K562 (cell line): Measurements from ENCODE around the gene MADCAM1. TPM values are rescaled to one million over a fixed set of nuclear protein-coding genes. Genes with fewer than 3 reads are reported as not detected.

ENCODE experiments used
- ATAC-seq: fragments of 200-7000 bp; cut with Tn5 transposase; 3 replicates; pipeline ENCODE4 v1.9.1; 2020; ENCODE audit warnings: moderate library complexity
- BruUV-seq: library from RNA; stranded (reverse); fragments of 400-500 nt; replicated peaks from 2 replicates; lab custom pipeline; 2021; lab: Mats Ljungman, UMichigan
- CTCF ChIA-PET: fragments of 300-600 bp; formaldehyde crosslinking; extraction: SDS; loops from one replicate; lab custom pipeline; 2021; ENCODE audit warnings: low intra/inter-chr PET ratio; lab: Yijun Ruan, JAX
- POLR2A ChIA-PET: fragments of 300-600, 350-650 bp; sonication (Branson Sonifier 250); formaldehyde crosslinking; extraction: SDS; loops from one replicate; lab custom pipeline; 2021; ENCODE audit warnings: antibody characterized with exemption, inconsistent platforms; lab: Yijun Ruan, JAX
- DNase-seq, 4 experiments: peaks; one replicate each; pipeline versions ENCODE4 v3.0.0 to v3.0.0-alpha.2; 2011 to 2018; ENCODE audit warnings: low spot score in 3 of 4, mixed read lengths in 3 of 4; ENCODE audit errors: extremely low read depth in 1 of 4
- FAIRE-seq: peaks from 2 replicates; lab custom pipeline; 2011; peaks lifted over from hg19 to GRCh38; lab: Jason Lieb, UNC
- H2AFZ ChIP-seq: 2 replicates; pipeline ENCODE4 v1.6.0; 2011; ENCODE audit warnings: low read depth, low read length, control low read depth, inconsistent platforms
- H3K27ac ChIP-seq: fragments of 200-600 bp; 3 replicates; pipeline ENCODE4 v1.8.0; 2011; ENCODE audit warnings: low read depth, mild to moderate bottlenecking, control low read depth, inconsistent platforms, low read length, moderate library complexity, mixed read lengths; ENCODE audit errors: extremely low read depth
- H3K27me3 ChIP-seq, 2 experiments: fragments of 300-600 bp in 1 of 2; 2 replicates in 1 of 2; 3 replicates in 1 of 2; pipeline versions ENCODE4 v1.6.0 to v1.8.0; 2011; ENCODE audit warnings: inconsistent platforms in 2 of 2, low read length in 2 of 2, mild to moderate bottlenecking in 1 of 2, mixed read lengths in 1 of 2, moderate library complexity in 1 of 2; ENCODE audit not compliant: control insufficient read depth in 2 of 2, insufficient read depth in 2 of 2
- H3K36me3 ChIP-seq: fragments of 300-600 bp; 3 replicates; pipeline ENCODE4 v1.8.0; 2011; ENCODE audit warnings: mild to moderate bottlenecking, low read length, inconsistent platforms; ENCODE audit not compliant: control insufficient read depth, insufficient read depth
- H3K4me1 ChIP-seq, 2 experiments: fragments of 200-600 bp in 1 of 2; replicated peaks in 1 of 2; 2 replicates in 1 of 2; 3 replicates in 1 of 2; pipeline versions ENCODE4 v1.5.1 to v1.8.0; 2011; ENCODE audit warnings: inconsistent platforms in 2 of 2, low read length in 2 of 2, mild to moderate bottlenecking in 1 of 2, mixed read lengths in 1 of 2, moderate library complexity in 1 of 2; ENCODE audit not compliant: control insufficient read depth in 2 of 2, insufficient read depth in 2 of 2
- H3K4me2 ChIP-seq: 2 replicates; pipeline ENCODE4 v1.6.1; 2011; ENCODE audit warnings: low read length, control low read depth, inconsistent platforms, mixed read lengths; ENCODE audit not compliant: insufficient read depth
- H3K4me3 ChIP-seq: fragments of 200-600 bp; sonication (generic), shearing (Covaris generic); 2 replicates; pipeline ENCODE4 v1.5.1; 2016; ENCODE audit warnings: control low read depth, inconsistent platforms
- H3K79me2 ChIP-seq: fragments of 200-600 bp; 3 replicates; pipeline ENCODE4 v1.8.0; 2011; ENCODE audit warnings: low read length, inconsistent platforms; ENCODE audit not compliant: control insufficient read depth, insufficient read depth
- H3K9ac ChIP-seq, 2 experiments: 2 replicates each; pipeline versions ENCODE4 v1.6.0 to v1.6.1; 2011; ENCODE audit warnings: low read depth in 2 of 2, low read length in 2 of 2, control low read depth in 1 of 2, inconsistent platforms in 1 of 2, mild to moderate bottlenecking in 1 of 2, mixed read lengths in 1 of 2; ENCODE audit not compliant: insufficient read depth in 1 of 2
- H3K9me1 ChIP-seq: one replicate; pipeline ENCODE4 v1.6.0; 2011; ENCODE audit warnings: inconsistent platforms, mild to moderate bottlenecking, low read length, moderate library complexity; ENCODE audit not compliant: control insufficient read depth, insufficient read depth
- H3K9me3 ChIP-seq: replicated peaks from 2 replicates; pipeline ENCODE4 v1.5.1; 2011; ENCODE audit warnings: low read depth, low read length, inconsistent platforms; ENCODE audit not compliant: control insufficient read depth, insufficient read depth
- H4K20me1 ChIP-seq: replicated peaks from 2 replicates; pipeline ENCODE4 v1.6.1; 2011; ENCODE audit warnings: low read length, inconsistent platforms, mixed read lengths; ENCODE audit not compliant: control insufficient read depth, insufficient read depth
- BCOR ChIP-seq: fragments of 450-650 bp; IDR thresholded peaks from 2 replicates; pipeline ENCODE4 v1.6.1; 2016
- BRCA1 ChIP-seq, 2 experiments: fragments of 450-650 bp in 1 of 2; sonication (generic) in 1 of 2; formaldehyde crosslinking in 1 of 2; IDR thresholded peaks; 2 replicates each; pipeline versions ENCODE4 v1.5.0 to v1.6.1; 2017 to 2020; ENCODE audit warnings: mild to moderate bottlenecking in 1 of 2, missing genetic modification reagents in 1 of 2
- NCOA6 ChIP-seq: fragments of 450-650 bp; IDR thresholded peaks from 2 replicates; pipeline ENCODE4 v1.6.1; 2017; ENCODE audit warnings: mild to moderate bottlenecking
- NR4A1 ChIP-seq, 2 experiments: fragments of 250-450 bp in 1 of 2; fragments of 450-650 bp in 1 of 2; sonication (Bioruptor Pico) in 1 of 2; IDR thresholded peaks; 2 replicates each; pipeline versions ENCODE4 v1.4.0 to v1.6.1; 2016 to 2020; ENCODE audit warnings: mild to moderate bottlenecking in 2 of 2, missing compliant biosample characterization in 1 of 2, missing genetic modification characterization in 1 of 2, moderate library complexity in 1 of 2
- RAD21 ChIP-seq, 2 experiments: fragments of 250-450 bp in 1 of 2; fragments of 450-650 bp in 1 of 2; sonication (Bioruptor Pico) in 1 of 2; formaldehyde crosslinking in 1 of 2; IDR thresholded peaks in 1 of 2; conservative IDR thresholded peaks in 1 of 2; 2 replicates each; pipeline versions ENCODE4 v1.4.0 to v1.8.0; 2020 to 2022; ENCODE audit warnings: mild to moderate bottlenecking in 2 of 2, moderate library complexity in 1 of 2
- SMAD4 ChIP-seq: fragments of 250-450 bp; sonication (Bioruptor Pico); conservative IDR thresholded peaks from 2 replicates; pipeline ENCODE4 v1.8.0; 2021; ENCODE audit warnings: inconsistent platforms, mild to moderate bottlenecking, moderate library complexity
- SMARCA5 ChIP-seq: fragments of 450-650 bp; IDR thresholded peaks from 2 replicates; pipeline ENCODE4 v1.6.1; 2016
- TSC22D4 ChIP-seq: fragments of 450-650 bp; IDR thresholded peaks from 2 replicates; pipeline ENCODE4 v1.6.1; 2016; ENCODE audit warnings: missing genetic modification characterization, missing biosample characterization, control low read depth
- ZBTB8A ChIP-seq: fragments of 450-650 bp; IDR thresholded peaks from 2 replicates; pipeline ENCODE4 v1.6.1; 2018; ENCODE audit warnings: mild to moderate bottlenecking, moderate library complexity; ENCODE audit not compliant: partially characterized antibody
- ZFP36 ChIP-seq: fragments of 150-350 bp; IDR thresholded peaks from 2 replicates; pipeline ENCODE4 v1.6.1; 2018; ENCODE audit warnings: low read length, low read depth; ENCODE audit not compliant: partially characterized antibody
- ZKSCAN8 ChIP-seq: fragments of 200-800 bp; sonication (Bioruptor generic); IDR thresholded peaks from 2 replicates; pipeline ENCODE4 v1.6.1; 2016; ENCODE audit warnings: missing genetic modification characterization, missing compliant biosample characterization
- ZNF232 ChIP-seq: sonication (generic); formaldehyde crosslinking; IDR thresholded peaks from 2 replicates; pipeline ENCODE4 v1.8.0; 2022; ENCODE audit warnings: mild to moderate bottlenecking, missing genetic modification reagents
- WGBS: fragments of 100-300 bp; shearing (Covaris generic); methylation state at CpG from one replicate; pipeline ENCODE4 v1.1.6; 2016; ENCODE audit warnings: low coverage, mixed read lengths; ENCODE audit not compliant: insufficient coverage; ENCODE audit errors: missing lambda C conversion rate; 5-methylcytosine and 5-hydroxymethylcytosine counted together
- in situ Hi-C: fragments of 300-500 bp; cut with MboI; formaldehyde crosslinking; loops from 4 replicates; pipeline ENCODE4 v1.15.0; 2018; ENCODE audit warnings: inconsistent platforms, mixed read lengths
- intact Hi-C: fragments of 100-400 bp; cut with micrococcal nuclease; formaldehyde crosslinking; loops from 2 replicates; pipeline ENCODE4 v1.14.2; 2022
- polyA plus RNA-seq, 8 experiments: library from polyadenylated mRNA; depleted of rRNA in 4 of 8; stranded (reverse) in 5 of 8; unstranded in 3 of 8; fragments of >200 nt; fragmentation: Nextera tagmentation in 2 of 8; fragmentation: Illumina TruSeq in 1 of 8; extraction: Ambion mirVana in 2 of 8; extraction: Trizol in 1 of 8; gene quantifications; 2 replicates each; pipeline versions ENCODE4 v1.2.1 to v1.2.3, GENCODE V29; 2011 to 2014; ENCODE audit warnings: inconsistent platforms in 1 of 8, missing spikeins in 1 of 8
- total RNA-seq, 7 experiments: library from RNA; depleted of rRNA in 6 of 7; stranded (reverse); fragments of >200 nt in 6 of 7; fragmentation: Illumina TruSeq in 2 of 7; extraction: Trizol in 2 of 7; gene quantifications; 2 replicates each; pipeline versions ENCODE4 v1.2.1 to v1.2.3, GENCODE V29; 2011 to 2021; ENCODE audit warnings: low replicate concordance in 1 of 7
- TF ChIP-seq, protein P1 (sequence below): fragments of 250-450 bp; sonication (Bioruptor Pico); IDR thresholded peaks from 2 replicates; pipeline ENCODE4 v1.4.0; 2020; ENCODE audit warnings: borderline replicate concordance
- TF ChIP-seq, protein P2 (sequence below): sonication (generic); formaldehyde crosslinking; IDR thresholded peaks from 2 replicates; pipeline ENCODE4 v1.8.1; 2023; ENCODE audit warnings: mild to moderate bottlenecking, missing genetic modification reagents

The MADCAM1 gene
- total and polyA plus RNA-seq, 9 of the 15 experiments (the other 6 are each of a cell fraction or from before 2014, with no cell fraction given): 0.09 to 0.36 (median 0.09) TPM; not detected in 6

- intact Hi-C loops: no loop called here
- POLR2A ChIA-PET: no interaction called here
- TF ChIP-seq NR4A1 (CRISPR knock-in tag; IDR thresholded peaks at IDR 0.05) (no peak), NR4A1 (tag; IDR thresholded peaks at IDR 0.05) (no peak), SMAD4 (no peak), TSC22D4 (tag) (no peak), BCOR (peak; percentile 68), BRCA1 (IDR thresholded peaks at IDR 0.05) (no peak), BRCA1 (CRISPR knock-in tag; IDR thresholded peaks at IDR 0.05) (0 out of 2 replicates have a peak, but pooled peaks have one; percentile 13), ZNF232 (CRISPR knock-in tag) (no peak), ZKSCAN8 (peak; percentile 93; the same call in 1 of the 2 replicates), NCOA6 (no peak), ZFP36 (peak; percentile 75), SMARCA5 (peak; percentile 61; the same call in 1 of the 2 replicates), RAD21 (CRISPR knock-in tag; conservative IDR thresholded peaks at IDR 0.05 in 1 of 2, IDR thresholded peaks at IDR 0.05 in 1 of 2) (no peak), ZBTB8A (no peak)
- TF ChIP-seq, protein P1, sequence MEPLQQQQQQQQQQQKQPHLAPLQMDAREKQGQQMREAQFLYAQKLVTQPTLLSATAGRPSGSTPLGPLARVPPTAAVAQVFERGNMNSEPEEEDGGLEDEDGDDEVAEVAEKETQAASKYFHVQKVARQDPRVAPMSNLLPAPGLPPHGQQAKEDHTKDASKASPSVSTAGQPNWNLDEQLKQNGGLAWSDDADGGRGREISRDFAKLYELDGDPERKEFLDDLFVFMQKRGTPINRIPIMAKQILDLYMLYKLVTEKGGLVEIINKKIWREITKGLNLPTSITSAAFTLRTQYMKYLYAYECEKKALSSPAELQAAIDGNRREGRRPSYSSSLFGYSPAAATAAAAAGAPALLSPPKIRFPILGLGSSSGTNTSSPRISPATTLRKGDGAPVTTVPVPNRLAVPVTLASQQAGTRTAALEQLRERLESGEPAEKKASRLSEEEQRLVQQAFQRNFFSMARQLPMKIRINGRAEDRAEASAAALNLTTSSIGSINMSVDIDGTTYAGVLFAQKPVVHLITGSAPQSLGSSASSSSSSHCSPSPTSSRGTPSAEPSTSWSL (CRISPR knock-in tag): no peak
- TF ChIP-seq, protein P2, sequence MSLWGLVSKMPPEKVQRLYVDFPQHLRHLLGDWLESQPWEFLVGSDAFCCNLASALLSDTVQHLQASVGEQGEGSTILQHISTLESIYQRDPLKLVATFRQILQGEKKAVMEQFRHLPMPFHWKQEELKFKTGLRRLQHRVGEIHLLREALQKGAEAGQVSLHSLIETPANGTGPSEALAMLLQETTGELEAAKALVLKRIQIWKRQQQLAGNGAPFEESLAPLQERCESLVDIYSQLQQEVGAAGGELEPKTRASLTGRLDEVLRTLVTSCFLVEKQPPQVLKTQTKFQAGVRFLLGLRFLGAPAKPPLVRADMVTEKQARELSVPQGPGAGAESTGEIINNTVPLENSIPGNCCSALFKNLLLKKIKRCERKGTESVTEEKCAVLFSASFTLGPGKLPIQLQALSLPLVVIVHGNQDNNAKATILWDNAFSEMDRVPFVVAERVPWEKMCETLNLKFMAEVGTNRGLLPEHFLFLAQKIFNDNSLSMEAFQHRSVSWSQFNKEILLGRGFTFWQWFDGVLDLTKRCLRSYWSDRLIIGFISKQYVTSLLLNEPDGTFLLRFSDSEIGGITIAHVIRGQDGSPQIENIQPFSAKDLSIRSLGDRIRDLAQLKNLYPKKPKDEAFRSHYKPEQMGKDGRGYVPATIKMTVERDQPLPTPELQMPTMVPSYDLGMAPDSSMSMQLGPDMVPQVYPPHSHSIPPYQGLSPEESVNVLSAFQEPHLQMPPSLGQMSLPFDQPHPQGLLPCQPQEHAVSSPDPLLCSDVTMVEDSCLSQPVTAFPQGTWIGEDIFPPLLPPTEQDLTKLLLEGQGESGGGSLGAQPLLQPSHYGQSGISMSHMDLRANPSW: no peak
Measured at GRCh38 chr19:514166-514663, 17.9 kb downstream of the MADCAM1 start.

More at GRCh38 chr19:514166-514663, 17.9 kb downstream of the MADCAM1 start:
- DNase-seq (no peak), FAIRE-seq (no peak), ATAC-seq (no peak)
- BruUV-seq: no TSS peak
- peaks cover 21 to 79% of the 10 kb centered on the region in 2 experiments; a peak in 4 of 5 replicates for H3K4me1 ChIP-seq
- 95% methylated on average over 7 of the region's 9 CpGs for WGBS
- H3K9ac ChIP-seq: 0 out of 4 replicates have a peak overlapping the region, but pooled peaks of 1 of the 2 experiments have one; percentile 31
- H3K4me3 ChIP-seq: no peak overlapping the region
- H3K36me3 ChIP-seq: peaks cover 21% of the 10 kb centered on the region; the same call in 2 of the 3 replicates
- H3K9me3 ChIP-seq: peaks cover 4% of the 10 kb centered on the region; the same call in 1 of the 2 replicates
- H3K27me3 ChIP-seq: no peaks in the 10 kb centered on the region; a peak in 1 of 5 replicates
- peaks cover 3% of the 10 kb centered on the region; the same call in 1 of the 3 replicates for H3K79me2 ChIP-seq
- in situ Hi-C loops: no loop called here
- CTCF ChIA-PET: no interaction called here
- H2AFZ ChIP-seq: no peak overlapping the region
- no peak overlapping the region for H3K4me2 ChIP-seq
- H3K9me1 ChIP-seq: peaks cover 4% of the 10 kb centered on the region
- no peak overlapping the region; the same call in 2 of the 3 replicates for H3K27ac ChIP-seq
- H4K20me1 ChIP-seq: no peaks in the 10 kb centered on the region
